Nephron (organoid): Measurements from ENCODE around the gene GOPC.

Experiments used
- H3K27ac Mint-ChIP-seq, 3 experiments: 2 replicates each; pipeline ENCODE4 v1.8.0; 2020; ENCODE audit warnings: mixed read lengths in 3 of 3, mild to moderate bottlenecking in 2 of 3, moderate library complexity in 1 of 3
- H3K27me3 Mint-ChIP-seq: 2 replicates; pipeline ENCODE4 v1.8.0; 2021; ENCODE audit warnings: low read depth, mild to moderate bottlenecking, moderate library complexity, mixed read lengths
- H3K36me3 Mint-ChIP-seq: 2 replicates; pipeline ENCODE4 v1.8.0; 2020; ENCODE audit warnings: low read depth, mixed read lengths
- H3K4me1 Mint-ChIP-seq: 2 replicates; pipeline ENCODE4 v1.8.0; 2020; ENCODE audit warnings: mixed read lengths
- H3K4me3 Mint-ChIP-seq, 3 experiments: 2 replicates each; pipeline ENCODE4 v1.8.0; 2020; ENCODE audit warnings: mild to moderate bottlenecking in 3 of 3, mixed read lengths in 3 of 3, moderate library complexity in 2 of 3
- H3K9me3 Mint-ChIP-seq: 2 replicates; pipeline ENCODE4 v1.8.0; 2020; ENCODE audit warnings: mixed read lengths
- TF ChIP-seq, protein P1 (sequence below), 3 experiments: fragments of 200-600 bp; sonication (generic); IDR thresholded peaks; one replicate each; pipeline ENCODE4 v1.5.0; 2021; ENCODE audit warnings: antibody characterized with exemption in 3 of 3; ENCODE audit not compliant: unreplicated experiment in 3 of 3

Gene GOPC

DNA sequence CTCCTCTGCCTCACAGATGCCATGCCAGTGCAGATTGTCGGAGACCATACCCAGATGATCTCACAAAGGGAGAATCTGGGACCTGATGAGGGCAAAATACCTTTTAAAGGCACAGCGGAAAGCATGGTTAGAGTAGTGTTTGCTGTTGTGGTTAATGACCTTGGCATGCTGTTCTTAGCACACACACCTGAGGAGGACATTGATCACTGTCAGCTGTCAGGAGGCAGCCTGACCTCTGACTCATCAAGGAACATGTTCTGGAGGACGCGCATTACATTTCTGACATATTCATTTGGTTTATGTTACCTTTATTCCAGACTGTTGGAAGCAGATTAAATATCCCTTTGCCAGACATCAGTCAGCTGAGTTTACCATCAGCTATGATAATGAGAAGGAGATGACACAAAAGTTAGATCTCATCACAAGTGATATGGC, 57.1 kb downstream of the GOPC start:
- H3K4me3 Mint-ChIP-seq, result no peak overlapping the region
- peaks cover 12% of the 10 kb centered on the region for H3K36me3 Mint-ChIP-seq
- peaks cover 7% of the 10 kb centered on the region for H3K4me1 Mint-ChIP-seq
- H3K27me3 Mint-ChIP-seq, result no peaks in the 10 kb centered on the region
- TF ChIP-seq, protein P1, sequence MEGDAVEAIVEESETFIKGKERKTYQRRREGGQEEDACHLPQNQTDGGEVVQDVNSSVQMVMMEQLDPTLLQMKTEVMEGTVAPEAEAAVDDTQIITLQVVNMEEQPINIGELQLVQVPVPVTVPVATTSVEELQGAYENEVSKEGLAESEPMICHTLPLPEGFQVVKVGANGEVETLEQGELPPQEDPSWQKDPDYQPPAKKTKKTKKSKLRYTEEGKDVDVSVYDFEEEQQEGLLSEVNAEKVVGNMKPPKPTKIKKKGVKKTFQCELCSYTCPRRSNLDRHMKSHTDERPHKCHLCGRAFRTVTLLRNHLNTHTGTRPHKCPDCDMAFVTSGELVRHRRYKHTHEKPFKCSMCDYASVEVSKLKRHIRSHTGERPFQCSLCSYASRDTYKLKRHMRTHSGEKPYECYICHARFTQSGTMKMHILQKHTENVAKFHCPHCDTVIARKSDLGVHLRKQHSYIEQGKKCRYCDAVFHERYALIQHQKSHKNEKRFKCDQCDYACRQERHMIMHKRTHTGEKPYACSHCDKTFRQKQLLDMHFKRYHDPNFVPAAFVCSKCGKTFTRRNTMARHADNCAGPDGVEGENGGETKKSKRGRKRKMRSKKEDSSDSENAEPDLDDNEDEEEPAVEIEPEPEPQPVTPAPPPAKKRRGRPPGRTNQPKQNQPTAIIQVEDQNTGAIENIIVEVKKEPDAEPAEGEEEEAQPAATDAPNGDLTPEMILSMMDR (IDR thresholded peaks at IDR 0.05; ENCODE audit: unreplicated experiment in 3 of 3), result no peak
- no peaks in the 10 kb centered on the region for H3K9me3 Mint-ChIP-seq
- H3K27ac Mint-ChIP-seq, result no peak overlapping the region

DNA sequence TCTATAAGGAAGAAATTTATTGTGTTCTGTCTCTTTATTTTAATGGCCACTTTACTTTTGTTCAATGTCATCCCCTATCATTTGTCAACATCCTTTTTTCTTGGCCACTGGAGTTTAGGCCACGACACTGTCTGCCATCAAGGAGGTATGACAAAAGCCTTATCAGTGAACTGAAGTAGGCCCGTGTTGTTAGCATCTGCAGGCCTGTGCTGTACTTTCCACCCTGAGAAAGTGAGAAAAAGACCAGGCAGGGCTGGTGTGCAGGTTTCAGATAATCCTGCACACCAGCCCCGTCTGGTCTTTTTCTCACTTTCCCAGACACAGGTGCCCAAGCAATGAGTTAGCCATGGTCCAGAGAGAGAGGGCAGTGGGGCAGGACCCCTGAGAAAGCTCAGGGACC, 57.6 kb downstream of the GOPC start:
- Mint-ChIP-seq H3K36me3 (peaks cover 15% of the 10 kb centered on the region), H3K4me3 (no peak overlapping the region), H3K27me3 (no peaks in the 10 kb centered on the region), H3K9me3 (no peaks in the 10 kb centered on the region), H3K27ac (no peak overlapping the region), H3K4me1 (peaks cover 7% of the 10 kb centered on the region)
- TF ChIP-seq, protein P1 (IDR thresholded peaks at IDR 0.05; ENCODE audit: unreplicated experiment in 3 of 3), result no peak

DNA sequence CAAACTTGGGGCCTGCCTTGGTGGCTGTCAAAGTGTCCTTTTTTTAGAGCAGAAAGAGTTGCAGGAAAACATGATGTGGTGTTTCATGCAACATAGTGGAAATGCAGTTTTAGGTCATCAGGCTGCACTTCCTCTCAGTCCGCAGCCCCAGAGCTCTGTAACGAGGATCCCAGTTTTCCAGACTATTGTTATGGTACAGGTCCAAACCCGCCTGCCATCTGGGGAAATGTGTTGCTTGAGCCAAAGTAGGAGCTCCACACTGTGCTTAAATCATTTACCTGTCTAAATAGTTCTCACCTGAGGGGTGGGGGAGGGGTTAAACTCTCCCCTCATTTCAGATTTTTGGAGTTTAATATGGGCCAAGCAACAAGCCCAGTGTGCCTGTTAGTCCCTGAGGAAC, 59.8 kb downstream of the GOPC start:
- no peaks in the 10 kb centered on the region for H3K4me1 Mint-ChIP-seq
- TF ChIP-seq, protein P1 (IDR thresholded peaks at IDR 0.05; ENCODE audit: unreplicated experiment in 3 of 3), result no peak
- H3K4me3 Mint-ChIP-seq, result no peak overlapping the region
- H3K27me3 Mint-ChIP-seq, result no peaks in the 10 kb centered on the region
- H3K36me3 Mint-ChIP-seq, result peaks cover 26% of the 10 kb centered on the region
- H3K27ac Mint-ChIP-seq, result no peak overlapping the region
- no peaks in the 10 kb centered on the region for H3K9me3 Mint-ChIP-seq

DNA sequence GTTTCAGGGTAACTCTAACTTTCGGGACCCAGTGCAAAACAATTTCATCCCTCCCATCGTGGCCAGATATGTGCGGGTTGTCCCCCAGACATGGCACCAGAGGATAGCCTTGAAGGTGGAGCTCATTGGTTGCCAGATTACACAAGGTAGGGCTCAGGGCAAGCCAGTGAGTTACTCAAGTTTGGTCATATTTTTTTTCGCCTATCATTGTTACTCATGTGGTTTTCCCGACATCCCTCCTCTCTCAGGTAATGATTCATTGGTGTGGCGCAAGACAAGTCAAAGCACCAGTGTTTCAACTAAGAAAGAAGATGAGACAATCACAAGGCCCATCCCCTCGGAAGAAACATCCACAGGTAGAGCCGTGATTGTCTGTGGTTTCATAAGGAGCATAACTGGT, 61.6 kb downstream of the GOPC start:
- no peak overlapping the region for H3K4me3 Mint-ChIP-seq
- H3K4me1 Mint-ChIP-seq, result no peaks in the 10 kb centered on the region
- TF ChIP-seq, protein P1 (IDR thresholded peaks at IDR 0.05; ENCODE audit: unreplicated experiment in 3 of 3), result no peak
- no peak overlapping the region for H3K27ac Mint-ChIP-seq
- H3K36me3 Mint-ChIP-seq, result peaks cover 25% of the 10 kb centered on the region
- no peaks in the 10 kb centered on the region for H3K9me3 Mint-ChIP-seq
- H3K27me3 Mint-ChIP-seq, result no peaks in the 10 kb centered on the region

DNA sequence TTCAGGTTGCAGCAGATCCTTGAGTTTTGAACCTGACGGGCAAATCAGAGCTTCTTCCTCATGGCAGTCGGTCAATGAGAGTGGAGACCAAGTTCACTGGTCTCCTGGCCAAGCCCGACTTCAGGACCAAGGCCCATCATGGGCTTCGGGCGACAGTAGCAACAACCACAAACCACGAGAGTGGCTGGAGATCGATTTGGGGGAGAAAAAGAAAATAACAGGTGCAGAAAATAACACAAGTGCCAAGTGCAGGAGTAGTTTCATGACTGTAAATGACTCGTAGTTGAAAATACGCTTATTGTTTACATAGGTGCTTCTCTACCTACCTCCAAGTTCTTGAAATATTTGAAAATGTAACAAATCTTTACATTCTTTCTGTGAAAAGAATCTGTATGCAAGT, 63.7 kb downstream of the GOPC start:
- Mint-ChIP-seq H3K4me3 (no peak overlapping the region), H3K4me1 (no peaks in the 10 kb centered on the region), H3K9me3 (no peaks in the 10 kb centered on the region), H3K27me3 (no peaks in the 10 kb centered on the region), H3K36me3 (peaks cover 25% of the 10 kb centered on the region), H3K27ac (no peak overlapping the region)
- TF ChIP-seq, protein P1 (IDR thresholded peaks at IDR 0.05; ENCODE audit: unreplicated experiment in 3 of 3), result no peak

DNA sequence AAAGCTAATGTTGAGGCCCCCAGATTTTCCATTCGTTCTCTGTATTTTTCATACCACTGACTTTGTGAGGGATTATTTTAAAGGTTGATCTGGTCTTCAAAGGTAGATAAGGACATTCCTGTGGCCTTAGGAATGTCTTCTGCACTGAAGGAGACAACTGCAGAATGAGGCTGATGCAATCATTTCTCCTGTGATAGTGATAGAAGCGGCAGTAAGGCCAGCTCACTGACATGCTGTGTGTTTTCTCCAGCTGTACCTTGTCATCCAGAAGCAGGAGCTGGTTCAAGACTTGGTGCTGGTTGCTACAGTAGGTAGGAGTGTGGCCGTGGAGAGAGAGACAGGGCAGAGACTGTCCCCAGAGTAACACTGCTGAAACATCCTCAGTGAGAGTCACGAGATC, 66.0 kb downstream of the GOPC start:
- Mint-ChIP-seq H3K36me3 (peaks cover 25% of the 10 kb centered on the region), H3K27me3 (no peaks in the 10 kb centered on the region), H3K9me3 (no peaks in the 10 kb centered on the region), H3K4me3 (no peak overlapping the region), H3K27ac (no peak overlapping the region), H3K4me1 (no peaks in the 10 kb centered on the region)
- TF ChIP-seq, protein P1 (IDR thresholded peaks at IDR 0.05; ENCODE audit: unreplicated experiment in 3 of 3), result no peak
